Measurements from ENCODE around the gene EVI5.
"Not testable (repeated sequence)": the region's sequence is repeated elsewhere in the genome, so short reads cannot be mapped to it uniquely, and the experiment has no call there.

Gene EVI5

DNA sequence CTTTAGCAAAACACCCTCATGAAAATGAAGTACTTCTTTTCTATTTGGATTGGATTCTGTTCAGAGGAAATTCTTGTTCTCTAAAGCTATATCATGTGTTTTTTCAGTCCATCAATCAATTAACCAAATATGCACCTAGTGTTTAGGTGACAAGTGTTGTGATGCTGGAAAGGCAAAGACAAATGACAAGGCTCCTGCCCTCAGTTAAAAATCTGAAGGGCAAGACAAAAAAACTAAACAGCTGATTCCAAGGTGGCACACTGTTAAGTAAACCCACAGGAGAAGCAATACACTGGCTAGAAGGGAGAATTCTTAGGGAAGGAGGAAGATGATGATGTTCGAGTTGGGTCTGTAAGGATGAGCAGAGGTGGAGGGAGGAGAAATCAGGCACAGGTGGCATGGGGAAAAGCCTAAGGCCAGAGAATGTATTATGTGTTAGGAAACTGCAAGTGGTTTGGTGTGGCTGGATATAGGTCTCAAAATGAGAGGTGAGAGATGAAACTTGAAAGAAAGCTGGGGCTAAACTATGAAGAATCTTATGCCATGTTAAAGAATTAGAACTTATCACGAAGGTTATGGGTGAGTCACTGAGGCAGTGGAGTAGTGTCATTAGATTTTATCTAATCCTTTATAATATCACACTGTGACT is 246.4 kb downstream of the EVI5 start:
- H3K9me3 Mint-ChIP-seq = peaks cover 11% of the 10 kb centered on the region

GRCh38 chr1:92538048-92538412 is 246.9 kb downstream of the EVI5 start:
- H3K4me1 Mint-ChIP-seq (ENCODE audit: low read depth) = peaks cover 74% of the 10 kb centered on the region

More for the DNA sequence above, 246.4 kb downstream of the EVI5 start:
- peak; percentile 59 for DNase-seq (ENCODE audit: low spot score)
- Mint-ChIP-seq H3K27ac (peak overlapping the region; percentile 96), H3K4me1 (ENCODE audit: low read depth) (peaks cover 74% of the 10 kb centered on the region), H3K27me3 (ENCODE audit: low read depth) (no peaks in the 10 kb centered on the region), H3K4me3 (peak overlapping the region; percentile 84), H3K36me3 (ENCODE audit: low read depth) (peaks cover 27% of the 10 kb centered on the region)

DNA sequence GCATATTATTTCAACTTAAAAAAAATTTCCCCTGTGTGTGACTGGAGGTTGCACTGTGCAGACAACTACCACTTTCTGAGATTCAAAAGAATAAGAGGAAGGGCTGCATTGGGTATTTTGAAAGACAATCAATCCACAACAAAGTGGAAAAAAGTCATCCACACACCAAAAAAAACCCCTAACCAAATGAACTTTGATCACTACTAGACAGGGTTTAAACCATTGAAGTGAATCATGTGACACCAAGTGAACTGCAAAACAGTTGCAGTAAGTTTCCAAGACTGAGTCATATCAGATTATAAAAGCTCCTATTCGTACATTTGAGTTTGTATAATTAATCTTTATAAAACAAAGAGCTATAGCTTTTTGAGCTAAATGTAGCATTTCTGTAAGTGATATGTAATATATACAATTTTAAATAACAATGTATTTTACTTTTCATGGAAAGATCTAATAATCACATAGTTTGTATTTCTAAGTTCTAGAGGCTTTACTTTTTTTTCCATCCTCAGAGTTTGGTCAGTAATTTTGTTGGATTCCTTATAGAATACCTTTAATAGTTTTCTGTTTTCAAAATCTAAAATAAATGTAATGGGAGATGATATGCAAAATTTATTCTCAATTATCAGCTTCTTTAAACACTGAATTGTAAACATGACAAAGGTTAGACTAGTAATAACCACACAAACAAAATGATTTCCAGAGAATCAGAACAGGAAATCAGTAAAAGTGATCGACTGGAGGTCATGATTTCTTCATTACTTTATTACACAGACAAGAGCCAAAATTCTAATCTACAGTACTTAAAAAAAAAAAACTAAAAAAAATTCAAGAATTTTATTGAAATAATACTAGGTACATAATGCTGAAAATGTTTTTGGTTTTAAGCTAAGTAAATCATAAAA is 247.7 kb downstream of the EVI5 start:
- Mint-ChIP-seq H3K4me1 (ENCODE audit: low read depth) (peaks cover 75% of the 10 kb centered on the region), H3K36me3 (ENCODE audit: low read depth) (peaks cover 31% of the 10 kb centered on the region), H3K4me3 (peak overlapping the region; percentile 79), H3K27ac (peak overlapping the region; percentile 96), H3K9me3 (peaks cover 11% of the 10 kb centered on the region), H3K27me3 (ENCODE audit: low read depth) (no peaks in the 10 kb centered on the region)
- DNase-seq (ENCODE audit: low spot score) = peak; percentile 57

More at GRCh38 chr1:92538048-92538412, 246.9 kb downstream of the EVI5 start:
- Mint-ChIP-seq H3K9me3 (peaks cover 11% of the 10 kb centered on the region), H3K36me3 (ENCODE audit: low read depth) (peaks cover 30% of the 10 kb centered on the region), H3K27me3 (ENCODE audit: low read depth) (no peaks in the 10 kb centered on the region), H3K27ac (peak overlapping the region; percentile 96), H3K4me3 (peak overlapping the region; percentile 84)
- DNase-seq (ENCODE audit: low spot score) = peak; percentile 44

- H3K4me3 Mint-ChIP-seq = peak overlapping the region; percentile 79
- peaks cover 11% of the 10 kb centered on the region for H3K9me3 Mint-ChIP-seq
- H3K4me1 Mint-ChIP-seq (ENCODE audit: low read depth) = peaks cover 77% of the 10 kb centered on the region
- no peaks in the 10 kb centered on the region for H3K27me3 Mint-ChIP-seq (ENCODE audit: low read depth)
- H3K36me3 Mint-ChIP-seq (ENCODE audit: low read depth) = peaks cover 28% of the 10 kb centered on the region
- DNase-seq (ENCODE audit: low spot score) = no peak
- peak overlapping the region; percentile 96 for H3K27ac Mint-ChIP-seq
Observed at GRCh38 chr1:92536211-92536979, 248.5 kb downstream of the EVI5 start.

GRCh38 chr1:92532371-92532770 is 252.5 kb downstream of the EVI5 start:
- H3K27ac Mint-ChIP-seq = peak overlapping the region; percentile 89
- peaks cover 36% of the 10 kb centered on the region for H3K36me3 Mint-ChIP-seq (ENCODE audit: low read depth)
- H3K9me3 Mint-ChIP-seq = peaks cover 11% of the 10 kb centered on the region
- DNase-seq (ENCODE audit: low spot score); H3K27me3 Mint-ChIP-seq (ENCODE audit: low read depth): not testable (repeated sequence)
- peak overlapping the region; percentile 65 for H3K4me3 Mint-ChIP-seq
- peaks cover 72% of the 10 kb centered on the region for H3K4me1 Mint-ChIP-seq (ENCODE audit: low read depth)

DNA sequence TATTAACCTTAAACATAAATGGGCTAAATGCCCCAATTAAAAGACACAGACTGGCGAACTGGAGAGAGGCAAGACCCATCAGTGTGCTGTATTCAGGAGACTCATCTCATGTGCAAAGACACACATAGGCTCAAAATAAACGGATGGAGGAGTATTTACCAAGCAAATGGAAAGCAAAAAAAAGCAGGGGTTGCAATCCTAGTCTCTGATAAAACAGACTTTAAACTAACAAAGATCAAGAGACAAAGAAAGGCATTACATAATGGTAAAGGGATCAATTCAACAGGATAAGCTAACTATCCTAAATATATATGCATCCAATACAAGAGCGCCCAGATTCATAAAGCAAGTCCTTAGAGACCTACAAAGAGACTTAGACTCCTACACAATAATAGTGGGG is 253.0 kb downstream of the EVI5 start:
- H3K36me3 Mint-ChIP-seq (ENCODE audit: low read depth) = peaks cover 36% of the 10 kb centered on the region
- H3K9me3 Mint-ChIP-seq = peaks cover 11% of the 10 kb centered on the region
- H3K27me3 Mint-ChIP-seq (ENCODE audit: low read depth); DNase-seq (ENCODE audit: low spot score): not testable (repeated sequence)
- peaks cover 70% of the 10 kb centered on the region for H3K4me1 Mint-ChIP-seq (ENCODE audit: low read depth)
- peak overlapping the region; percentile 65 for H3K4me3 Mint-ChIP-seq
- H3K27ac Mint-ChIP-seq = peak overlapping the region; percentile 89

GRCh38 chr1:92527670-92528069 is 257.2 kb downstream of the EVI5 start:
- no peaks in the 10 kb centered on the region for H3K27me3 Mint-ChIP-seq (ENCODE audit: low read depth)
- H3K4me3 Mint-ChIP-seq = no peak overlapping the region
- H3K27ac Mint-ChIP-seq = no peak overlapping the region
- no peak for DNase-seq (ENCODE audit: low spot score)
- H3K36me3 Mint-ChIP-seq (ENCODE audit: low read depth) = peaks cover 23% of the 10 kb centered on the region
- H3K4me1 Mint-ChIP-seq (ENCODE audit: low read depth) = peaks cover 45% of the 10 kb centered on the region
- H3K9me3 Mint-ChIP-seq = no peaks in the 10 kb centered on the region

DNA sequence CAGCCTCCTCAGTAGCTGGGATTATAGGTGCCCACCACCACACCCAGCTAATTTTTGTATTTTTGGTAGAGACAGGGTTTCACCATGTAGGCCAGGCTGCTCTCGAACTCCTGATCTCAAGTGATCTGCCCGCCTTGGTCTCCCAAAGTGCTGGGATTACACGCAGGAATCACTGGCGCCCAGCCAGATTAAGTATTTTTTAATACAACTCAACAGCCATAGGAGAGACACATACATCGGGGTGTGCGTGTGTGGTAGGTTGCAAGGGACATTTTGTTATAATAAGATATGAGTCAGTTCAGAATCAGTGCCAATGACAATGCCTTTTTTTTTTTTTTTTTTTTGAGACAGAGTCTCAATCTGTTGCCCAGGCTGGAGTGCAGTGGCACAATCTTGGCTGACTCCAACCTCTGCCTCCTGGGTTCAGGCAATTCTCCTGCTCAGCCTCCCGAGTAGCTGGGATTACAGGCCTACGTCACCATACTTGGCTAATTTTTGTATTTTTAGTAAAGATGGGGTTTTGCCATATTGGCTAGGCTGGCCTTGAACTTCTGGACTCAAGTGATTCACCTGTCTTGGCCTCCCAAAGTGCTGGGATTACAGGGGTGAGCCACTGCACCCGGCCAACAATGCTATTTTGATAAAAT is 259.8 kb downstream of the EVI5 start:
- Mint-ChIP-seq H3K36me3 (ENCODE audit: low read depth) (peaks cover 12% of the 10 kb centered on the region), H3K4me1 (ENCODE audit: low read depth) (peaks cover 27% of the 10 kb centered on the region), H3K27ac (peak overlapping the region; percentile 20)
- H3K27me3 Mint-ChIP-seq (ENCODE audit: low read depth); H3K9me3 Mint-ChIP-seq; DNase-seq (ENCODE audit: low spot score); H3K4me3 Mint-ChIP-seq: not testable (repeated sequence)

DNA sequence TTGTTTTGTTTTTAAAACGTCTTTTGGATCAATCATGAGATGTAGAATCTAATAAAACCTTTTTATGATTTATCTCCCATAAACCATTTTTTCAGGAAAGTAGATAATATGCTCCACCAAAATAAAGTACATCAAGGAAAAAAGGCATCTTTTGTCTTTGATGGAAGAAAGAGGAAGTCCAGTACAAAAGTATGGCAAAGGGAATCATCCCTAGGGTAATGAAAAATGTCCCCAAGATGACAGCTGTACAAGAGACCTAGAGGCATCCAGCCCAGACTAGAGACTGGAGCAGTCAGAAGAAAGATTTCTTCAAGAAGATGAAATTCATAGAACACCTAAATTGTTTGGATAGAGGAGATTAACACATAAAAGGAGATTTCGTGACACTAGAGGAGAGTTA is 265.9 kb downstream of the EVI5 start:
- no peak for DNase-seq (ENCODE audit: low spot score)
- Mint-ChIP-seq H3K9me3 (no peaks in the 10 kb centered on the region), H3K4me3 (no peak overlapping the region), H3K36me3 (ENCODE audit: low read depth) (peaks cover 21% of the 10 kb centered on the region), H3K27ac (no peak overlapping the region), H3K27me3 (ENCODE audit: low read depth) (no peaks in the 10 kb centered on the region), H3K4me1 (ENCODE audit: low read depth) (peaks cover 43% of the 10 kb centered on the region)

DNA sequence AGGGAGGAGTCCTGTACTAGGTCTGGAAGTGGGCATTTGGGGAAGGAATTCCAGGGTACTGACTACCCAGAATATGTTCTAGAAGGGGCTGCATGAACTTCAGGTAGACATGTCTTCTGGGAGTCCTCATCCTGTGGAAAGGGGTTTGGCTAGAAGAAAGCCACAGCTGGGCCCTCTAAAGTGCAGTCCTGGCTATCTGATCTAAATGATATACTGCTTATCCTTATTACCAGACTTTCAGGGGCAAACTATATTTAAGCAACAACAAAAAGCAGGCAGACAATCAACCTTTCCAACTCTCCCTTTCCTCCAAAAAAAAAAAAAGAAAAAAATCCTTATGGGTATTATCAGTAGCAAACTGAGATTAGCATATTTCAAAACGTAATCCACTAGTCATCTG is 268.3 kb downstream of the EVI5 start:
- no peak for DNase-seq (ENCODE audit: low spot score)
- H3K4me1 Mint-ChIP-seq (ENCODE audit: low read depth) = peaks cover 56% of the 10 kb centered on the region
- H3K27me3 Mint-ChIP-seq (ENCODE audit: low read depth) = no peaks in the 10 kb centered on the region
- peaks cover 26% of the 10 kb centered on the region for H3K36me3 Mint-ChIP-seq (ENCODE audit: low read depth)
- H3K9me3 Mint-ChIP-seq = no peaks in the 10 kb centered on the region
- no peak overlapping the region for H3K4me3 Mint-ChIP-seq
- H3K27ac Mint-ChIP-seq = no peak overlapping the region

- H3K4me3 Mint-ChIP-seq = peak overlapping the region; percentile 7
- H3K9me3 Mint-ChIP-seq = no peaks in the 10 kb centered on the region
- no peaks in the 10 kb centered on the region for H3K27me3 Mint-ChIP-seq (ENCODE audit: low read depth)
- peaks cover 56% of the 10 kb centered on the region for H3K4me1 Mint-ChIP-seq (ENCODE audit: low read depth)
- H3K27ac Mint-ChIP-seq = peak overlapping the region; percentile 46
- no peak for DNase-seq (ENCODE audit: low spot score)
- peaks cover 27% of the 10 kb centered on the region for H3K36me3 Mint-ChIP-seq (ENCODE audit: low read depth)
Observed at GRCh38 chr1:92515796-92516201, 269.1 kb downstream of the EVI5 start.

DNA sequence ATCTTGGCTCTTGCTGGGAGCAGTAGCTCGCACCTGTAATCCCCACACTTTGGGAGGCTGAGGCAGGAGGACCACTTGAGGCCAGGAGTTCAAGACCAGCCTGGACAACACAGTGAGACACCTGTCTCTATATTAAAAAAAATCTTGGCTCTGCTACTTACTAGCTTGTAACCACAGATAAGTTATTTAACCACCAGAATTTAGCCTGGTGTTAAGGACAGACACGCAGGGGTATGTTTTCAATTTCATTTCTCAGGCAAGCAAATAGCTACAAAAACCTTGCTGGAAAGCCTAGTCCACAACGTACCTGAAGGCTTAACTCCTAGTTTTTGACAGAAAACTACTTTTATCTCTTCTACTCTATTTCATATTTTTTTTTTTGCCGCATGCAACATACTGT is 273.4 kb downstream of the EVI5 start:
- peaks cover 44% of the 10 kb centered on the region for H3K4me1 Mint-ChIP-seq (ENCODE audit: low read depth)
- DNase-seq (ENCODE audit: low spot score) = no peak
- no peaks in the 10 kb centered on the region for H3K27me3 Mint-ChIP-seq (ENCODE audit: low read depth)
- H3K36me3 Mint-ChIP-seq (ENCODE audit: low read depth) = peaks cover 12% of the 10 kb centered on the region
- no peak overlapping the region for H3K4me3 Mint-ChIP-seq
- H3K9me3 Mint-ChIP-seq = no peaks in the 10 kb centered on the region
- no peak overlapping the region for H3K27ac Mint-ChIP-seq

DNA sequence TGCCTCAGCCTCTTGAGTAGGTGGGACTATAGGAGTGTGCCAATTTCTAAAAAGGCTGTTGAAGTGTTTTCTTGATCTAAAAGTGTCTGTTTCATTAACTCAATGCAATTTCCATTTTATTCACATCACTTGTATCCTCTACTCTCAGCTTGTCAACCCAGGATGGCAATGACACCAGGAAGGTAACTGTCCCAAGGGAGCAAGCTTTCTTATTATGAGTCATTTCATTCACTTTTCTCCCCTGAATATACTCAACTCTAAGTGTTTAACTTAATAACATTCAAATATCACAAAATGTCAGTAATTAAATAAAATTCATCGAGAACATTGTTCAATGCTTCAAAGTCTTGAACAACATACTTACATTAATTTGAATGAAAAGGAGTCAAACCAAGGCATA is 275.3 kb downstream of the EVI5 start:
- H3K4me1 Mint-ChIP-seq (ENCODE audit: low read depth) = peaks cover 35% of the 10 kb centered on the region
- DNase-seq (ENCODE audit: low spot score) = no peak
- peaks cover 8% of the 10 kb centered on the region for H3K36me3 Mint-ChIP-seq (ENCODE audit: low read depth)
- H3K27ac Mint-ChIP-seq = no peak overlapping the region
- no peaks in the 10 kb centered on the region for H3K27me3 Mint-ChIP-seq (ENCODE audit: low read depth)
- no peak overlapping the region for H3K4me3 Mint-ChIP-seq
- no peaks in the 10 kb centered on the region for H3K9me3 Mint-ChIP-seq

All from T-helper 2 cell treated with Interferon-gamma antibody and Interleukin-4, amounts not matched to agents 5 μg/mL and 100 μg/mL, for 36 hours (primary cell).